Left colon (tissue), 2 donors: Measurements from ENCODE around the gene MRPL27. TPM values are rescaled to one million over a fixed set of nuclear protein-coding genes. Genes with fewer than 3 reads are reported as not detected.

Experiments used
- ATAC-seq: fragments of 200-7000 bp; cut with Tn5 transposase; one replicate; pipeline ENCODE4 v1.9.1; 2020; ENCODE audit warnings: mild to moderate bottlenecking, moderate library complexity
- DNase-seq, 2 donors: peaks; one replicate each; pipeline ENCODE4 v3.0.0-alpha.2; 2020
- intact Hi-C, 2 donors: fragments of 100-400 bp; cut with DNase I in 1 of 2; cut with micrococcal nuclease in 1 of 2; formaldehyde crosslinking; loops; one replicate each; pipeline versions ENCODE4 v1.11.2 to v1.14.0; 2022; cut with DNase I, micrococcal nuclease
- total RNA-seq, 2 donors: library from RNA; stranded (reverse); fragmentation: NEBNext Ultra II Directional; extraction: Animal tissue kit (Norgen Biotek cat#: 25700); gene quantifications; one replicate each; pipeline ENCODE4 v1.2.1, GENCODE V29; 2021
- donor health status: DM: no; HTN: no; CAD: no.
- donor health status: DM: yes; HTN: yes; CAD: no.

MRPL27 gene
- total RNA-seq, 2 donors from 2014 or later, result 73.4 to 85.4 TPM

GRCh38 chr17:50392621-50393020 lies 19.6 kb upstream of the MRPL27 start:
- intact Hi-C loops, result no loop called here
- DNase-seq (no peak), ATAC-seq (no peak)

GRCh38 chr17:50389534-50389933 lies 16.6 kb upstream of the MRPL27 start:
- ATAC-seq (no peak), DNase-seq (no peak)
- intact Hi-C loops, result no loop called here

GRCh38 chr17:50388728-50389127 lies 15.7 kb upstream of the MRPL27 start:
- intact Hi-C loops, result no loop called here
- DNase-seq, result no peak
- ATAC-seq, result no peak

- DNase-seq (no peak), ATAC-seq (no peak)
- intact Hi-C loops, result no loop called here
Observed at GRCh38 chr17:50386510-50386909, 13.5 kb upstream of the MRPL27 start.

GRCh38 chr17:50382931-50383330 lies 9.9 kb upstream of the MRPL27 start:
- intact Hi-C loops, result no loop called here
- DNase-seq (no peak), ATAC-seq (no peak)

GRCh38 chr17:50381920-50382319 lies 8.9 kb upstream of the MRPL27 start:
- DNase-seq, result no peak
- ATAC-seq, result no peak
- intact Hi-C loops, result no loop called here

GRCh38 chr17:50381260-50381815 lies 8.4 kb upstream of the MRPL27 start:
- no peak for DNase-seq
- ATAC-seq, result no peak
- intact Hi-C loops, result no loop called here

- intact Hi-C loops, result no loop called here
- ATAC-seq (peak; percentile 5), DNase-seq (no peak)
Observed at GRCh38 chr17:50380369-50381259, 7.6 kb upstream of the MRPL27 start.

GRCh38 chr17:50379351-50380132 lies 6.6 kb upstream of the MRPL27 start:
- intact Hi-C loops, result no loop called here
- no peak for DNase-seq
- ATAC-seq, result no peak

- peak; percentile 55 for ATAC-seq
- intact Hi-C loops, result no loop called here
- DNase-seq, result peak in 1 of 2 donors; percentile 28
Observed at GRCh38 chr17:50375858-50376538, 3.0 kb upstream of the MRPL27 start.

- ATAC-seq (no peak), DNase-seq (no peak)
- intact Hi-C loops, result no loop called here
Observed at GRCh38 chr17:50373705-50374104, 721 bp upstream of the MRPL27 start.

- ATAC-seq (peak; percentile 13), DNase-seq (no peak)
- intact Hi-C loops, result no loop called here
Observed at GRCh38 chr17:50372222-50372757, 694 bp downstream of the MRPL27 start.

GRCh38 chr17:50371526-50371925 lies 1.5 kb downstream of the MRPL27 start:
- ATAC-seq (no peak), DNase-seq (no peak)
- intact Hi-C loops, result no loop called here

GRCh38 chr17:50370052-50370451 lies 2.9 kb downstream of the MRPL27 start:
- intact Hi-C loops, result no loop called here
- DNase-seq (no peak), ATAC-seq (no peak)

- no peak for ATAC-seq
- intact Hi-C loops, result no loop called here
- peak in 1 of 2 donors; percentile 10 for DNase-seq
Observed at GRCh38 chr17:50367401-50367800, 5.6 kb downstream of the MRPL27 start.

- intact Hi-C loops, result no loop called here
- ATAC-seq, result no peak
- DNase-seq, result peak in 1 of 2 donors; percentile 18
Observed at GRCh38 chr17:50365649-50366393, 7.2 kb downstream of the MRPL27 start.

GRCh38 chr17:50365165-50365564 lies 7.8 kb downstream of the MRPL27 start:
- ATAC-seq (no peak), DNase-seq (no peak)
- intact Hi-C loops, result no loop called here

GRCh38 chr17:50364715-50365114 lies 8.3 kb downstream of the MRPL27 start:
- DNase-seq, result no peak
- ATAC-seq, result no peak
- intact Hi-C loops, result no loop called here
